ENCODE data around the gene COMMD6. TPM values are rescaled to one million over a fixed set of nuclear protein-coding genes. Genes with fewer than 3 reads are reported as not detected.

The COMMD6 gene
- total RNA-seq, 1 donor: 19.5 TPM

DNA sequence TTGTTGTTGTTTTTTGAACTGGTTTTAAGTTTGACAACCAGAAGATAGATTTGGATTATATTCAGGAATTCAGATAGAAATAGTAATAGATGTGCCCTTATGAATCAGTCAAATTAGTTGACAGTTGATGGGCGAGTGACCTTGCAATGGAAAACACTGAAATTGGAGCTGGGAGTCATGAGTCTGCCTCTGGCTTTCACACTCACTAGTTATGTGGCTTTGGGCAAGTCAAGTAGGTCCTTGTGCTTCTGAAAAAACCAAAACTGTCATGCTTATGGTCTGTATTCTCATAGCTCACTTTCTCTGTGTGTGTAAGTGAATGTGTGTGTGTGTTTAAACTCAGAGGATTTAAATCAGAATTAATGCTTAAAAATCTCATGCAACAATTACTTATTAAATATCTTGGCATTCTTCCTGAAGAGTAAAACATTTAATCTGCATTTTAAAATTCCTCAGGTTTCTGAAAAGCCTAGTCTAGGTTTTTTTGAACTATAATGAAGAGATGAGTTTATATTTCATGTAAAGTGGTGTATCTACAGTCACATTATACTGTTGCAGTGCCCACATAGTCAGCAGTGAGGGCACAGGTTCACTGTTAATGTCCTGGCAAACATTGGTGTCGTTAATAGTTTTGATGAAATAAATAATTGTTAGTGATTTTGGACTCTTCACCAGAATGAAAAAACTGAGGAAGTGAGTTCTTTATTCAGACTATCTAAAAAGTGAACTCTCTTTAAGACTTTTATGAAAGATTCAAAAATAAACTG lies 44.4 kb upstream of the COMMD6 start:
- H3K79me2 ChIP-seq (ENCODE audit: insufficient read depth, low read length): peaks cover 7% of the 10 kb centered on the region
- peaks cover 4% of the 10 kb centered on the region for H3K4me1 ChIP-seq (ENCODE audit: insufficient read depth, low read length)
- H3K36me3 ChIP-seq (ENCODE audit: insufficient read depth, low read length): no peaks in the 10 kb centered on the region
- H3K27ac ChIP-seq (ENCODE audit: low read depth, low read length): no peak overlapping the region
- H3K4me2 ChIP-seq (ENCODE audit: insufficient read depth, low read length): no peak overlapping the region
- H2AFZ ChIP-seq (ENCODE audit: low read length): no peak overlapping the region
- H3K4me3 ChIP-seq (ENCODE audit: insufficient read depth, low read length): no peak overlapping the region
- no peaks in the 10 kb centered on the region for H3K27me3 ChIP-seq (ENCODE audit: insufficient read depth, low read length)
- DNase-seq (ENCODE audit: insufficient read length, low spot score, missing footprints): peak; percentile 37
- no peaks in the 10 kb centered on the region for H3K9me3 ChIP-seq (ENCODE audit: low read depth, low read length)
- TF ChIP-seq, protein P1, sequence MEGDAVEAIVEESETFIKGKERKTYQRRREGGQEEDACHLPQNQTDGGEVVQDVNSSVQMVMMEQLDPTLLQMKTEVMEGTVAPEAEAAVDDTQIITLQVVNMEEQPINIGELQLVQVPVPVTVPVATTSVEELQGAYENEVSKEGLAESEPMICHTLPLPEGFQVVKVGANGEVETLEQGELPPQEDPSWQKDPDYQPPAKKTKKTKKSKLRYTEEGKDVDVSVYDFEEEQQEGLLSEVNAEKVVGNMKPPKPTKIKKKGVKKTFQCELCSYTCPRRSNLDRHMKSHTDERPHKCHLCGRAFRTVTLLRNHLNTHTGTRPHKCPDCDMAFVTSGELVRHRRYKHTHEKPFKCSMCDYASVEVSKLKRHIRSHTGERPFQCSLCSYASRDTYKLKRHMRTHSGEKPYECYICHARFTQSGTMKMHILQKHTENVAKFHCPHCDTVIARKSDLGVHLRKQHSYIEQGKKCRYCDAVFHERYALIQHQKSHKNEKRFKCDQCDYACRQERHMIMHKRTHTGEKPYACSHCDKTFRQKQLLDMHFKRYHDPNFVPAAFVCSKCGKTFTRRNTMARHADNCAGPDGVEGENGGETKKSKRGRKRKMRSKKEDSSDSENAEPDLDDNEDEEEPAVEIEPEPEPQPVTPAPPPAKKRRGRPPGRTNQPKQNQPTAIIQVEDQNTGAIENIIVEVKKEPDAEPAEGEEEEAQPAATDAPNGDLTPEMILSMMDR (IDR thresholded peaks at IDR 0.05; ENCODE audit: extremely low read depth, low read depth, low read length): no peak
- H4K20me1 ChIP-seq (ENCODE audit: insufficient read depth, low read length): no peaks in the 10 kb centered on the region

DNA sequence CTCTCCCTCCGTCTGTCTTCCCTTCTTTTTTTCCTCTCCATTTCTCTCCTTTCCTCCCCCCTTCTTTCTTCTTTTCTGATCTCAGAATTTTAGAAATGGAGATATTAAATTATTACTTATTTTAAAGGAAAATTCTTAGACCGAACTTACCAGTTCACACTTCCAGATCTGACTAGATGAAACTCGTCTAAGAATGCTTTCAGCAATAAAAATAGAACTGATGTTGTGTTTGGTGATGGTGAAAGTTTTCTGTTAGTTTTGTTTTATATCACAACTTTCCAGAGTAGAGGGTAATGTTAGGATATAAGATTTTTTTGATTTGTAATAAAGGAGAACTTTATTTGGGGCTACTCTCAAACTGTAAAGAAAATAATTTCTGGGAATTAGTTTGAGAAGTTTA lies 41.9 kb upstream of the COMMD6 start:
- no peak for DNase-seq (ENCODE audit: insufficient read length, low spot score, missing footprints)
- H4K20me1 ChIP-seq (ENCODE audit: insufficient read depth, low read length): no peaks in the 10 kb centered on the region
- H3K4me3 ChIP-seq (ENCODE audit: insufficient read depth, low read length): no peak overlapping the region
- no peaks in the 10 kb centered on the region for H3K27me3 ChIP-seq (ENCODE audit: insufficient read depth, low read length)
- no peak overlapping the region for H2AFZ ChIP-seq (ENCODE audit: low read length)
- H3K9me3 ChIP-seq (ENCODE audit: low read depth, low read length): no peaks in the 10 kb centered on the region
- H3K36me3 ChIP-seq (ENCODE audit: insufficient read depth, low read length): peaks cover 6% of the 10 kb centered on the region
- peaks cover 12% of the 10 kb centered on the region for H3K79me2 ChIP-seq (ENCODE audit: insufficient read depth, low read length)
- H3K27ac ChIP-seq (ENCODE audit: low read depth, low read length): no peak overlapping the region
- peaks cover 4% of the 10 kb centered on the region for H3K4me1 ChIP-seq (ENCODE audit: insufficient read depth, low read length)
- no peak overlapping the region for H3K4me2 ChIP-seq (ENCODE audit: insufficient read depth, low read length)
- TF ChIP-seq, protein P1 (IDR thresholded peaks at IDR 0.05; ENCODE audit: extremely low read depth, low read depth, low read length): no peak

DNA sequence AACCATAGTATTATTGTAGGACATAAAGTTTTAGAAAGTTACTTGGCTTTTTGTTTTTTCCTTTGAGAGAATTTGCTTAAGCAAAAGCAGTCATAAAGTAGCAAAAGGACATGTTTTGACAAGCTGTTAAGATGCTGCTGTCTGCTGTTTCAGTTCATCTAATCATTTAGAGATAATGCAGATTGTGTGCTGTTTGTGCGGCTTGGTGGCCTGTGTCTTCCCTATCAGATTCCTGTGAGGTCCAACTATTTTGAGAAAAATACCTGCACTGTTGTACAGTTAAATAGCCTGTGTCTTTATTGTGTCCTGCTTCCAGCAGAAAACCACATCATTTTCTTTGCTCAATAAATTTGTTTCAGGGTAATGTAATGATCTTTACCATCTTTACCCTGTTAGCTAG lies 31.9 kb upstream of the COMMD6 start:
- Histone ChIP-seq H3K4me3 (ENCODE audit: insufficient read depth, low read length) (no peak overlapping the region), H3K79me2 (ENCODE audit: insufficient read depth, low read length) (peaks cover 18% of the 10 kb centered on the region), H2AFZ (ENCODE audit: low read length) (no peak overlapping the region), H3K27me3 (ENCODE audit: insufficient read depth, low read length) (no peaks in the 10 kb centered on the region), H4K20me1 (ENCODE audit: insufficient read depth, low read length) (no peaks in the 10 kb centered on the region), H3K36me3 (ENCODE audit: insufficient read depth, low read length) (peaks cover 43% of the 10 kb centered on the region), H3K27ac (ENCODE audit: low read depth, low read length) (no peak overlapping the region), H3K9me3 (ENCODE audit: low read depth, low read length) (no peaks in the 10 kb centered on the region), H3K4me1 (ENCODE audit: insufficient read depth, low read length) (peaks cover 13% of the 10 kb centered on the region), H3K4me2 (ENCODE audit: insufficient read depth, low read length) (peak overlapping the region; percentile 2)
- TF ChIP-seq, protein P1 (IDR thresholded peaks at IDR 0.05; ENCODE audit: extremely low read depth, low read depth, low read length): no peak
- DNase-seq (ENCODE audit: insufficient read length, low spot score, missing footprints): no peak

DNA sequence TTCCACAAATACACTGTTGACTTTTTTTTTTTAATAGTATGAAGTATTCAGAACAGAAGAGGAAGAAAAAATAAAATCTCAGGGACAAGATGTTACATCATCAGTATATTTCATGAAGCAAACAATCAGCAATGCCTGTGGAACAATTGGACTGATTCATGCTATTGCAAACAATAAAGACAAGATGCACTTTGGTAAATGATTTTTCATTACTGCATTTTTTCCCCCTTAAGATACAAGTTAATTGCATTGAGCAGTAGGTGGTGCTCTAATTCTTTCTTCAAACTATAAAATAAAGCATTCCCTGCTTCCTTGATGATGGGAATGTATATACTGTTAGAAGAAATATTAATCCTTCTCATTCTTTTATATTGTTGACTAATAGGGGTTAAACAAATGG lies 29.0 kb upstream of the COMMD6 start:
- DNase-seq (ENCODE audit: insufficient read length, low spot score, missing footprints): no peak
- Histone ChIP-seq H3K36me3 (ENCODE audit: insufficient read depth, low read length) (peaks cover 34% of the 10 kb centered on the region), H2AFZ (ENCODE audit: low read length) (no peak overlapping the region), H3K27me3 (ENCODE audit: insufficient read depth, low read length) (no peaks in the 10 kb centered on the region), H3K27ac (ENCODE audit: low read depth, low read length) (no peak overlapping the region), H3K9me3 (ENCODE audit: low read depth, low read length) (no peaks in the 10 kb centered on the region), H3K4me1 (ENCODE audit: insufficient read depth, low read length) (peaks cover 13% of the 10 kb centered on the region), H3K4me3 (ENCODE audit: insufficient read depth, low read length) (no peak overlapping the region), H3K79me2 (ENCODE audit: insufficient read depth, low read length) (peaks cover 9% of the 10 kb centered on the region), H4K20me1 (ENCODE audit: insufficient read depth, low read length) (no peaks in the 10 kb centered on the region), H3K4me2 (ENCODE audit: insufficient read depth, low read length) (no peak overlapping the region)
- TF ChIP-seq, protein P1 (IDR thresholded peaks at IDR 0.05; ENCODE audit: extremely low read depth, low read depth, low read length): peak; percentile 64

All from osteoblast (primary cell).